Sigmoid colon (tissue), 7 donors: ENCODE results near the gene MYH7. TPM values are rescaled to one million over a fixed set of nuclear protein-coding genes. Genes with fewer than 3 reads are reported as not detected.

ENCODE experiments used
- DNase-seq: peaks from one replicate; pipeline ENCODE4 v3.0.0-alpha.2; 2019
- H3K27ac ChIP-seq, 4 donors: fragments of 200-600 bp; sonication (generic); one replicate each; pipeline ENCODE4 v1.5.1; 2016 to 2019; ENCODE audit warnings: mild to moderate bottlenecking in 1 of 4
- H3K27me3 ChIP-seq, 3 donors: fragments of 200-600 bp; sonication (generic); one replicate each; pipeline ENCODE4 v1.5.1; 2019; ENCODE audit warnings: mild to moderate bottlenecking in 1 of 3
- H3K36me3 ChIP-seq, 4 donors: fragments of 200-600 bp; sonication (generic); one replicate each; pipeline ENCODE4 v1.5.1; 2016 to 2019
- H3K4me1 ChIP-seq, 4 donors: fragments of 200-600 bp; sonication (generic); one replicate each; pipeline ENCODE4 v1.5.1; 2017 to 2019
- H3K4me3 ChIP-seq, 4 donors: fragments of 200-600 bp; sonication (generic); one replicate each; pipeline ENCODE4 v1.5.1; 2017 to 2019; ENCODE audit warnings: mild to moderate bottlenecking in 2 of 4, moderate library complexity in 1 of 4
- H3K9me3 ChIP-seq, 4 donors: fragments of 200-600 bp in 3 of 4; sonication (generic) in 3 of 4; one replicate each; pipeline versions ENCODE4 v1.5.1 to v1.6.1; 2013 to 2019
- EP300 ChIP-seq, 4 donors: sonication (generic); formaldehyde crosslinking; IDR thresholded peaks; one replicate each; pipeline ENCODE4 v1.6.1; 2017; ENCODE audit warnings: antibody characterized with exemption in 4 of 4
- POLR2A ChIP-seq, 2 donors: fragments of 450-650 bp; IDR thresholded peaks; one replicate each; pipeline ENCODE4 v1.6.1; 2016; ENCODE audit warnings: antibody characterized with exemption in 2 of 2, mild to moderate bottlenecking in 2 of 2, moderate library complexity in 2 of 2
- POLR2AphosphoS5 ChIP-seq, 4 donors: sonication (generic); formaldehyde crosslinking; IDR thresholded peaks; one replicate each; pipeline ENCODE4 v1.6.1; 2017; ENCODE audit warnings: antibody characterized with exemption in 4 of 4
- WGBS, 2 donors: extraction: QIAGEN DNeasy Blood & Tissue Kit; methylation state at CpG; one replicate each; pipeline ENCODE4 v1.1.7; 2013; 5-methylcytosine and 5-hydroxymethylcytosine counted together
- intact Hi-C: fragments of 100-400 bp; cut with DNase I; formaldehyde crosslinking; loops from one replicate; pipeline ENCODE4 v1.15.1; 2023
- polyA plus RNA-seq, 3 donors: library from polyadenylated mRNA; stranded (reverse); fragments of 200-250 nt; gene quantifications; one replicate each; pipeline ENCODE4 v1.2.3, GENCODE V29; 2013
- total RNA-seq, 4 donors: library from RNA; depleted of rRNA; stranded (reverse); fragments of >200 nt; gene quantifications; one replicate each; pipeline ENCODE4 v1.1.0, GENCODE V29; 2016
- TF ChIP-seq, protein P1 (sequence below), 4 experiments: fragments of 450-650 bp in 3 of 4; fragments of 200-600 bp in 1 of 4; IDR thresholded peaks; one replicate each; pipeline ENCODE4 v1.5.1; 2016 to 2019; ENCODE audit warnings: antibody characterized with exemption in 4 of 4, mild to moderate bottlenecking in 3 of 4, moderate library complexity in 2 of 4
- donor health status: healthy with polysubstance abuse.
- donor health status: Bipolar disorder and iron deficiency.
- donor health status: healthy.

Gene MYH7
- total and polyA plus RNA-seq, 7 donors: under 0.01 to 11.6 (median 0.28) TPM; not detected in 2

DNA sequence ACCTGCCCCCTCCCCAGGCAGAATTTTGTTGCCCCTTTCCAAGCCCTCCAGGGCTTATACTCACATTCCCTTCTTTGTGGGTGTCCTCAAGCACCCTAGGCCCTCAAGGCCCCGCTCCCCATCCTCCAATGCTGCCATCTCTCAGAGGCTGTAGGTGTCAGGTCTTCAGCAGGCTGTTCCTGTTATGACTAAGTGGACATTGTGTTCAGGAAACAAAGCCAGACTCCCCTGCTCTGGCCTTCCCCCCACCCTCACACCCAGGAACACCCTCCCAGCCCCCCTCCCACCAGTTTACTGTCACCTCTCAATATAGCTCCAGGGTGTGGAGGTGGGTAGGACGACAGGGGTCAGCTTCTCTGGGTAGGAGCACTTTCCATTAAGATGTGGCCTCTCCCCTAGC lies 26.0 kb downstream of the MYH7 start:
- H3K9me3 ChIP-seq: no peaks in the 10 kb centered on the region
- no peak for TF ChIP-seq EP300 (IDR thresholded peaks at IDR 0.05)
- TF ChIP-seq, protein P1, sequence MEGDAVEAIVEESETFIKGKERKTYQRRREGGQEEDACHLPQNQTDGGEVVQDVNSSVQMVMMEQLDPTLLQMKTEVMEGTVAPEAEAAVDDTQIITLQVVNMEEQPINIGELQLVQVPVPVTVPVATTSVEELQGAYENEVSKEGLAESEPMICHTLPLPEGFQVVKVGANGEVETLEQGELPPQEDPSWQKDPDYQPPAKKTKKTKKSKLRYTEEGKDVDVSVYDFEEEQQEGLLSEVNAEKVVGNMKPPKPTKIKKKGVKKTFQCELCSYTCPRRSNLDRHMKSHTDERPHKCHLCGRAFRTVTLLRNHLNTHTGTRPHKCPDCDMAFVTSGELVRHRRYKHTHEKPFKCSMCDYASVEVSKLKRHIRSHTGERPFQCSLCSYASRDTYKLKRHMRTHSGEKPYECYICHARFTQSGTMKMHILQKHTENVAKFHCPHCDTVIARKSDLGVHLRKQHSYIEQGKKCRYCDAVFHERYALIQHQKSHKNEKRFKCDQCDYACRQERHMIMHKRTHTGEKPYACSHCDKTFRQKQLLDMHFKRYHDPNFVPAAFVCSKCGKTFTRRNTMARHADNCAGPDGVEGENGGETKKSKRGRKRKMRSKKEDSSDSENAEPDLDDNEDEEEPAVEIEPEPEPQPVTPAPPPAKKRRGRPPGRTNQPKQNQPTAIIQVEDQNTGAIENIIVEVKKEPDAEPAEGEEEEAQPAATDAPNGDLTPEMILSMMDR (IDR thresholded peaks at IDR 0.05): no peak
- no peak for TF ChIP-seq POLR2AphosphoS5 (IDR thresholded peaks at IDR 0.05)
- no peak for TF ChIP-seq POLR2A (IDR thresholded peaks at IDR 0.05)
- peaks cover 0 to 5% (median 0%) of the 10 kb centered on the region in 3 donors for H3K27me3 ChIP-seq
- no peaks in the 10 kb centered on the region for H3K36me3 ChIP-seq
- no peak overlapping the region for H3K27ac ChIP-seq
- H3K4me1 ChIP-seq: no peaks in the 10 kb centered on the region
- DNase-seq: no peak
- no peak overlapping the region for H3K4me3 ChIP-seq
- 74 to 75% methylated on average over 2 of the region's 2 CpGs for WGBS, 2 donors
- intact Hi-C loops: no loop called here

DNA sequence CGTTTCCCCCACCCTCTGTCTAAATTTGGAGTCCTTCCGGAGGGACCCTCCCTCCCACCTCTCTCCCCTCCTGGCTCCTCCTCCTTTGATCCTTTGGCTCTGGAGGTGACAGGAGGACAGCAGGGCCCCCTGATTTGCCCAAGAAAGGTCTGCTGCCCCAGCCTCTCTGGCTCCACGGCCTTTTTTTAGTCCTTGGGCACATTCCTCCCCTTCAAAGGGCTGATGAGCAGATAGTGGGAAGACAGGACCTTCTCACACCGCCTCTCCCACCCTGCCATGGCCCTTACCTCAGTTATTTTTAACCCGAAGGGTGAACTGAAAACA lies 27.2 kb downstream of the MYH7 start:
- 56 to 65% methylated on average over 5 of the region's 5 CpGs for WGBS, 2 donors
- Histone ChIP-seq H3K27ac (no peak overlapping the region), H3K9me3 (no peaks in the 10 kb centered on the region), H3K4me3 (no peak overlapping the region), H3K4me1 (no peaks in the 10 kb centered on the region), H3K36me3 (no peaks in the 10 kb centered on the region), H3K27me3 (peaks cover 0 to 5% (median 0%) of the 10 kb centered on the region in 3 donors)
- TF ChIP-seq POLR2AphosphoS5 (IDR thresholded peaks at IDR 0.05) (no peak), EP300 (IDR thresholded peaks at IDR 0.05) (no peak), POLR2A (IDR thresholded peaks at IDR 0.05) (no peak)
- TF ChIP-seq, protein P1 (IDR thresholded peaks at IDR 0.05): no peak
- intact Hi-C loops: no loop called here
- DNase-seq: no peak

DNA sequence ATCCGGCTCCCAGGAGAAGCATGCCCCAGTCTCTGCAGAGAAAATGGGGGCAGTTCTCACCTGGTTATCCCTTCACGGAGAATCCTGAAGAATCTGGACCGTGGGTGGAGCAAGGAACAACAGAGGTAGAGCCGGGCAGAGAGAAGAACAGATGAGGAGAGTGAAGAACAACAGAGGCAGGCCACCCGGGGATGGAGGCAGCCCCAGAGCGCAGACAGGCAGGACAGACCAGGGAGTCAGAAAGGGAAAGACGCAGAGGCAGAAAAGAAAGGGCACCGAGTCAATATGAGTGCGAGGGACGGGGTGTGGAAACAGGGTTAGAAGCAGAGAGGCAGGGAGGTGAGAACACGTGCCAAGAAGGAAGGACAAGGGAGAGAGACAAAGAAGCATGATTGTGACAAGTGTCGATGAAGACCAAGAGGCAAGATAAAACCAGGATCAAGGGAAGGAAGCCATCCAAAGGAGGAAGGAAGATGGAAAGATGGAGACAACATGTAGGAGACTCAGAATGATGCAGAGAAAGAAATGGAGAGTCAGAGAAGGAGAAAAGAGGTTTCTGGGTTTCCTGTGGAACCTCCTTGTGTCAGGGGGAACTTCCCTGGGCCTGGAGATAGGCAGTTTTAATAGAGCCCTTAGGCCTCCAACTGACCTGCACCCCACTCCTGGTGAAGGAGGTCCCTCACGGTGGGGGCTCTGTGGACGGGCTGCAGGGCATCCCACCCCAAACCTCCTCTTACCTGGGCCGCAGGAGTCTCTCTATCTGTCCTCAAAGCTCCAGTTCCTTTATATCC lies 27.7 kb downstream of the MYH7 start, which contains the start of gene MYH6:
MYH6 (minus strand) TSS at position 758 of the 791 bp plus-strand sequence. CDS start 1,050 bp downstream, outside the sequence.
- 69 to 85% methylated on average over 15 of the region's 15 CpGs for WGBS, 2 donors
- peaks cover 0 to 5% (median 0%) of the 10 kb centered on the region in 3 donors for H3K27me3 ChIP-seq
- no peak within 1 kb of the TSS for H3K27ac ChIP-seq
- H3K4me1 ChIP-seq: no peaks in the 10 kb centered on the region
- TF ChIP-seq POLR2AphosphoS5 (IDR thresholded peaks at IDR 0.05) (no peak), POLR2A (IDR thresholded peaks at IDR 0.05) (no peak), EP300 (IDR thresholded peaks at IDR 0.05) (no peak)
- TF ChIP-seq, protein P1 (IDR thresholded peaks at IDR 0.05): no peak
- no peak within 1 kb of the TSS for H3K4me3 ChIP-seq
- H3K9me3 ChIP-seq: no peaks in the 10 kb centered on the region
- no peak for DNase-seq
- intact Hi-C loops: no loop called here
- no peaks in the 10 kb centered on the region for H3K36me3 ChIP-seq

DNA sequence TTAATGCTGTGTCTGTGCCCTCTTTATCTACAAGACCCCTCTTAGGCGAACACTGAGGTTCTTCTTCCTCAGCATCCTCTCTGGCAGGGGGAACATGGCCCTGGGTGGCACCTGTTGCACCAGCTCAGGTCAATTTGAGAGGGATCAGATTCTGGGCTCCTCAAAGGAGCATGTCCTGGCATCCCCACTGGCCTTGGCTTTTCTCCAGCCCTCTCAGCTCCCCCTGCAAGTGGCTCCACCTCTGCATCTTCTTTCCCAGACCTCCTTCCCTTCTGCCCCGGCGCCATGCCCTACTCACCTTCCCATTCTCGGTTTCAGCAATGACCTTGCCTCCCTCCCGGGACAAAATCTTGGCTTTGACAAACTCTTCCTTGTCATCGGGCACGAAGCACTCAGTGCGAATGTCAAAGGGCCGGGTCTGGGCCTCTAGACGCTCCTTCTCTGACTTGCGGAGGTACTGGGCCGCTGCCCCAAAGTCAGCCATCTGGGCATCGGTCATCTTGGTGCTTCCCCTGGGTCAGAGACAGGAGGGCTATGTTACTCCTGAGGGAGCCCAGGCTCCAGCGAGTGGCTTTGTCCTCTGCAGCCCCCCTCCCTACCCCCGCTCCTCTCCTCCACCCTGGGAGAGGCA lies 28.6 kb downstream of the MYH7 start:
- WGBS, 2 donors: 87 to 92% methylated on average over 15 of the region's 15 CpGs
- TF ChIP-seq EP300 (IDR thresholded peaks at IDR 0.05): no peak
- TF ChIP-seq POLR2A (IDR thresholded peaks at IDR 0.05): no peak
- no peak for TF ChIP-seq POLR2AphosphoS5 (IDR thresholded peaks at IDR 0.05)
- TF ChIP-seq, protein P1 (IDR thresholded peaks at IDR 0.05): no peak

More for the DNA sequence above, 28.6 kb downstream of the MYH7 start:
- Histone ChIP-seq H3K4me1 (no peaks in the 10 kb centered on the region), H3K27me3 (peaks cover 0 to 5% (median 0%) of the 10 kb centered on the region in 3 donors), H3K4me3 (no peak overlapping the region), H3K36me3 (no peaks in the 10 kb centered on the region), H3K9me3 (no peaks in the 10 kb centered on the region), H3K27ac (no peak overlapping the region)
- no peak for DNase-seq
- intact Hi-C loops: no loop called here
